HCT116 (cell line): ENCODE measurements around the gene MAML3. TPM values are rescaled to one million over a fixed set of nuclear protein-coding genes. Genes with fewer than 3 reads are reported as not detected.

Experiments
- ATAC-seq: fragments of 200-7000 bp; cut with Tn5 transposase; 2 replicates; pipeline ENCODE4 v1.9.1; 2020; ENCODE audit warnings: mild to moderate bottlenecking, moderate library complexity
- BruUV-seq: library from RNA; stranded (reverse); fragments of 400-500 nt; replicated peaks from 2 replicates; lab custom pipeline; 2021; lab: Mats Ljungman, UMichigan
- CTCF ChIA-PET: fragments of 300-600 bp; sonication (Branson Sonifier 250); formaldehyde crosslinking; loops from one replicate; lab custom pipeline; 2021; ENCODE audit warnings: antibody characterized with exemption; lab: Charles Lee
- POLR2A ChIA-PET: fragments of 300-600, 350-600 bp; sonication (Branson Sonifier 250); formaldehyde crosslinking; loops from one replicate; lab custom pipeline; 2021; ENCODE audit warnings: antibody characterized with exemption; lab: Charles Lee
- RAD21 ChIA-PET, 2 experiments: fragments of 300-600 bp; sonication (Branson Sonifier 250); formaldehyde crosslinking; loops; one replicate each; lab custom pipeline; 2023; ENCODE audit warnings: low total read pairs in 2 of 2; ENCODE audit not compliant: uncharacterized antibody in 2 of 2, unreplicated experiment in 2 of 2, low non-redundant PET in 1 of 2; lab: Charles Lee
- DNase-seq: peaks from one replicate; pipeline ENCODE4 v3.0.0-alpha.2; 2010; ENCODE audit warnings: low read depth, low spot score
- H2AFZ ChIP-seq: fragments of 200-600 bp; shearing (Covaris generic), sonication (generic); 2 replicates; pipeline ENCODE4 v1.6.1; 2017; ENCODE audit warnings: low read depth, mixed run types, mixed read lengths, antibody characterized with exemption, low read length; ENCODE audit not compliant: poor library complexity, severe bottlenecking
- H3K27ac ChIP-seq: 2 replicates; pipeline ENCODE4 v1.5.1; 2012; ENCODE audit warnings: low read depth, low read length
- H3K27me3 ChIP-seq: fragments of 200-600 bp; sonication (generic); 2 replicates; pipeline ENCODE4 v1.6.1; 2016; ENCODE audit warnings: mixed run types, low read length, mixed read lengths; ENCODE audit not compliant: insufficient read depth
- H3K36me3 ChIP-seq, 2 experiments: fragments of 200-500 bp in 1 of 2; fragments of 200-600 bp in 1 of 2; sonication (Bioruptor generic) in 1 of 2; sonication (generic) in 1 of 2; 2 replicates each; pipeline versions ENCODE4 v1.5.1 to v1.6.1; 2014 to 2016; ENCODE audit warnings: low read length in 2 of 2, inconsistent platforms in 1 of 2, mixed read lengths in 1 of 2, mixed run types in 1 of 2; ENCODE audit not compliant: insufficient read depth in 2 of 2, control insufficient read depth in 1 of 2
- H3K4me1 ChIP-seq, 2 experiments: fragments of 200-600 bp in 1 of 2; sonication (generic) in 1 of 2; 2 replicates each; pipeline versions ENCODE4 v1.5.1 to v1.6.1; 2012 to 2017; ENCODE audit warnings: low read length in 2 of 2, inconsistent platforms in 1 of 2, mild to moderate bottlenecking in 1 of 2, mixed read lengths in 1 of 2, mixed run types in 1 of 2, moderate library complexity in 1 of 2; ENCODE audit not compliant: insufficient read depth in 2 of 2, control insufficient read depth in 1 of 2
- H3K4me2 ChIP-seq: fragments of 200-600 bp; sonication (generic); 2 replicates; pipeline ENCODE4 v1.6.1; 2017; ENCODE audit warnings: mixed run types, low read length, mixed read lengths
- H3K4me3 ChIP-seq, 2 experiments: fragments of 200-600 bp in 1 of 2; sonication (generic) in 1 of 2; replicated peaks in 1 of 2; 2 replicates each; pipeline ENCODE4 v1.5.1; 2011 to 2016; ENCODE audit warnings: low read length in 2 of 2, control low read depth in 1 of 2, low read depth in 1 of 2, mild to moderate bottlenecking in 1 of 2, mixed read lengths in 1 of 2, mixed run types in 1 of 2
- H3K79me2 ChIP-seq: fragments of 200-600 bp; sonication (generic); 2 replicates; pipeline ENCODE4 v1.6.1; 2017; ENCODE audit warnings: mild to moderate bottlenecking, mixed run types, low read length, moderate library complexity, mixed read lengths; ENCODE audit not compliant: insufficient read depth
- H3K9ac ChIP-seq: fragments of 200-600 bp; sonication (generic); 2 replicates; pipeline ENCODE4 v1.6.1; 2016; ENCODE audit warnings: low read length, mixed read lengths
- H3K9me2 ChIP-seq: fragments of 200-600 bp; sonication (generic), shearing (Covaris generic); 2 replicates; pipeline ENCODE4 v1.6.1; 2017; ENCODE audit warnings: mixed run types, mild to moderate bottlenecking, moderate library complexity; ENCODE audit not compliant: insufficient read depth
- H3K9me3 ChIP-seq, 2 experiments: fragments of 200-500 bp in 1 of 2; fragments of 200-600 bp in 1 of 2; sonication (Bioruptor generic) in 1 of 2; sonication (generic) in 1 of 2; 2 replicates each; pipeline ENCODE4 v1.6.1; 2014 to 2017; ENCODE audit warnings: low read length in 2 of 2, mixed read lengths in 2 of 2, inconsistent platforms in 1 of 2, low read depth in 1 of 2, mild to moderate bottlenecking in 1 of 2, mixed run types in 1 of 2, moderate library complexity in 1 of 2; ENCODE audit not compliant: control insufficient read depth in 1 of 2, insufficient read depth in 1 of 2
- H4K20me1 ChIP-seq: fragments of 200-600 bp; sonication (generic), shearing (Covaris generic); 2 replicates; pipeline ENCODE4 v1.6.1; 2017; ENCODE audit warnings: mixed run types, mild to moderate bottlenecking, moderate library complexity; ENCODE audit not compliant: insufficient read depth
- CBX3 ChIP-seq: IDR thresholded peaks from 2 replicates; pipeline ENCODE4 v1.6.1; 2012; ENCODE audit warnings: low read depth
- CEBPB ChIP-seq: IDR thresholded peaks from 2 replicates; pipeline ENCODE4 v1.6.1; 2012; ENCODE audit warnings: low read depth
- ELF1 ChIP-seq: IDR thresholded peaks from 2 replicates; pipeline ENCODE4 v1.6.1; 2012; ENCODE audit warnings: low read depth, borderline replicate concordance
- EZH2phosphoT487 ChIP-seq: fragments of 200-600 bp; IDR thresholded peaks from 2 replicates; pipeline ENCODE4 v1.6.1; 2018; ENCODE audit warnings: antibody characterized with exemption, borderline replicate concordance
- FOSL1 ChIP-seq: IDR thresholded peaks from 2 replicates; pipeline ENCODE4 v1.6.1; 2012; ENCODE audit warnings: low read depth
- POLR2AphosphoS5 ChIP-seq: IDR thresholded peaks from 2 replicates; pipeline ENCODE4 v1.6.1; 2011; ENCODE audit warnings: mild to moderate bottlenecking, low read depth, low read length, moderate library complexity
- REST ChIP-seq: IDR thresholded peaks from 2 replicates; pipeline ENCODE4 v1.6.1; 2012; ENCODE audit warnings: low read depth
- SIN3A ChIP-seq: IDR thresholded peaks from 2 replicates; pipeline ENCODE4 v1.6.1; 2012; ENCODE audit warnings: low read depth
- SP1 ChIP-seq: IDR thresholded peaks from 2 replicates; pipeline ENCODE4 v1.6.1; 2012; ENCODE audit warnings: low read depth
- SRF ChIP-seq: IDR thresholded peaks from 2 replicates; pipeline ENCODE4 v1.6.1; 2012; ENCODE audit warnings: low read depth
- TCF7L2 ChIP-seq: IDR thresholded peaks from 2 replicates; pipeline ENCODE4 v1.7.0; 2011; ENCODE audit warnings: borderline replicate concordance, inconsistent platforms; ENCODE audit not compliant: insufficient read depth, insufficient read length; ENCODE audit errors: extremely low read depth
- YY1 ChIP-seq: IDR thresholded peaks from 2 replicates; pipeline ENCODE4 v1.6.1; 2011; ENCODE audit warnings: low read length, low read depth, moderate library complexity, mild to moderate bottlenecking; ENCODE audit not compliant: insufficient replicate concordance; ENCODE audit errors: extremely low read depth
- intact Hi-C: fragments of 100-400 bp; cut with micrococcal nuclease; formaldehyde crosslinking; loops from 2 replicates; pipeline ENCODE4 v1.10.0; 2022
- total RNA-seq: library from RNA; stranded (reverse); gene quantifications from one replicate; pipeline ENCODE4 v1.2.1, GENCODE V29; 2021; ENCODE audit not compliant: unreplicated experiment
- TF ChIP-seq, protein P1 (sequence below), 3 experiments: fragments of 200-600 bp in 1 of 3; sonication (generic) in 1 of 3; IDR thresholded peaks in 2 of 3; conservative IDR thresholded peaks in 1 of 3; 2 replicates each; pipeline ENCODE4 v1.5.1; 2012 to 2017; ENCODE audit warnings: low read depth in 2 of 3, low read length in 2 of 3, antibody characterized with exemption in 1 of 3, borderline replicate concordance in 1 of 3, control low read depth in 1 of 3, mild to moderate bottlenecking in 1 of 3, mixed read lengths in 1 of 3, mixed run types in 1 of 3, moderate library complexity in 1 of 3; ENCODE audit not compliant: insufficient read depth in 1 of 3
- TF ChIP-seq, protein P2 (sequence below): IDR thresholded peaks from 2 replicates; pipeline ENCODE4 v1.6.1; 2012

The MAML3 gene
- total RNA-seq, 1 experiment from 2014 or later = 3.1 TPM

DNA sequence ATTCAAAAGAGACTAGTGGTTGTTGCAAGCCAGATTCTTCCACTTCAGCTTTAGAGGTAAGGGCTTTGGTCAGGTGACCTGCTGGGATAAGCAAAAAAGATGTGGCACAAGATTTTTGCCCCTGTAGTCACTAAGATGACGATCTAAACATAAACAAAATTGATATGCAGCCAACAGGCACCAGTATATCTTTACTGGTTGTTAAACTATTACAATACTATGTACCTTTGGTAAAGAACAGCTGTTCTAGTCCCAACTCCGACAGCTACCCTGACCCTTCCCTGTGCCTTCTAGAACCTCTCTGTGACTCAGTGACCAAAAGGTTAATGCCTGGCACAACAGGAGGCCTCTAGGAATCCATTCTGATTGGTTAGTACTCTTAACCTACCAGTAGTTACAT lies 428.7 kb downstream of the MAML3 start:
- TF ChIP-seq SRF = no peak
- no peak for TF ChIP-seq TCF7L2
- TF ChIP-seq, protein P1, sequence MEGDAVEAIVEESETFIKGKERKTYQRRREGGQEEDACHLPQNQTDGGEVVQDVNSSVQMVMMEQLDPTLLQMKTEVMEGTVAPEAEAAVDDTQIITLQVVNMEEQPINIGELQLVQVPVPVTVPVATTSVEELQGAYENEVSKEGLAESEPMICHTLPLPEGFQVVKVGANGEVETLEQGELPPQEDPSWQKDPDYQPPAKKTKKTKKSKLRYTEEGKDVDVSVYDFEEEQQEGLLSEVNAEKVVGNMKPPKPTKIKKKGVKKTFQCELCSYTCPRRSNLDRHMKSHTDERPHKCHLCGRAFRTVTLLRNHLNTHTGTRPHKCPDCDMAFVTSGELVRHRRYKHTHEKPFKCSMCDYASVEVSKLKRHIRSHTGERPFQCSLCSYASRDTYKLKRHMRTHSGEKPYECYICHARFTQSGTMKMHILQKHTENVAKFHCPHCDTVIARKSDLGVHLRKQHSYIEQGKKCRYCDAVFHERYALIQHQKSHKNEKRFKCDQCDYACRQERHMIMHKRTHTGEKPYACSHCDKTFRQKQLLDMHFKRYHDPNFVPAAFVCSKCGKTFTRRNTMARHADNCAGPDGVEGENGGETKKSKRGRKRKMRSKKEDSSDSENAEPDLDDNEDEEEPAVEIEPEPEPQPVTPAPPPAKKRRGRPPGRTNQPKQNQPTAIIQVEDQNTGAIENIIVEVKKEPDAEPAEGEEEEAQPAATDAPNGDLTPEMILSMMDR (IDR thresholded peaks at IDR 0.05 in 2 of 3, conservative IDR thresholded peaks at IDR 0.05 in 1 of 3; ENCODE audit: borderline replicate concordance in 1 of 3, insufficient read depth in 1 of 3, low read depth in 2 of 3, low read length in 2 of 3) = no peak
- TF ChIP-seq CEBPB = no peak
- TF ChIP-seq SP1 = no peak
- no peak for TF ChIP-seq EZH2phosphoT487
- TF ChIP-seq CBX3 = no peak
- TF ChIP-seq, protein P2, sequence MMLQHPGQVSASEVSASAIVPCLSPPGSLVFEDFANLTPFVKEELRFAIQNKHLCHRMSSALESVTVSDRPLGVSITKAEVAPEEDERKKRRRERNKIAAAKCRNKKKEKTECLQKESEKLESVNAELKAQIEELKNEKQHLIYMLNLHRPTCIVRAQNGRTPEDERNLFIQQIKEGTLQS = no peak
- TF ChIP-seq ELF1 = no peak
- no peak for TF ChIP-seq REST
- no peak for TF ChIP-seq YY1
- no peak for TF ChIP-seq SIN3A
- no peak for TF ChIP-seq FOSL1
- no peak for TF ChIP-seq POLR2AphosphoS5
- no TSS peak for BruUV-seq
- Histone ChIP-seq H3K36me3 (no peaks in the 10 kb centered on the region), H3K27ac (no peak overlapping the region), H4K20me1 (no peaks in the 10 kb centered on the region), H3K4me3 (no peak overlapping the region), H2AFZ (no peak overlapping the region), H3K9me3 (no peaks in the 10 kb centered on the region), H3K9me2 (no peaks in the 10 kb centered on the region), H3K4me1 (no peaks in the 10 kb centered on the region), H3K9ac (no peak overlapping the region), H3K27me3 (no peaks in the 10 kb centered on the region), H3K79me2 (no peaks in the 10 kb centered on the region), H3K4me2 (no peak overlapping the region)
- DNase-seq (no peak), ATAC-seq (no peak)
- intact Hi-C loops = no loop called here
- ChIA-PET CTCF (no interaction called here), POLR2A (no interaction called here), RAD21 (no interaction called here)
